K562 (cell line): ENCODE measurements around the gene RNF26. TPM values are rescaled to one million over a fixed set of nuclear protein-coding genes. Genes with fewer than 3 reads are reported as not detected.
A peak's percentile ranks its signal among the peaks of the same experiment; 100 is the strongest.

ENCODE experiments used
- ATF1 ChIP-seq, 2 experiments: fragments of 450-650 bp in 1 of 2; IDR thresholded peaks; 2 replicates each; pipeline ENCODE4 v1.6.1; 2016; ENCODE audit warnings: missing compliant biosample characterization in 1 of 2, missing genetic modification characterization in 1 of 2
- FOXM1 ChIP-seq, 2 experiments: fragments of 450-650 bp in 1 of 2; sonication (generic) in 1 of 2; formaldehyde crosslinking in 1 of 2; IDR thresholded peaks; 2 replicates each; pipeline versions ENCODE4 v1.6.1 to v1.9.0; 2017 to 2022; ENCODE audit warnings: low read depth in 2 of 2, mild to moderate bottlenecking in 2 of 2, missing genetic modification reagents in 1 of 2, moderate library complexity in 1 of 2
- MAZ ChIP-seq, 2 experiments: fragments of 450-650 bp in 1 of 2; sonication (generic) in 1 of 2; formaldehyde crosslinking; IDR thresholded peaks in 1 of 2; conservative IDR thresholded peaks in 1 of 2; 2 replicates each; pipeline versions ENCODE4 v1.4.0 to v1.5.0; 2020; ENCODE audit warnings: mild to moderate bottlenecking in 1 of 2, missing genetic modification reagents in 1 of 2
- PHF8 ChIP-seq: fragments of 200-600 bp; sonication (generic); IDR thresholded peaks from 2 replicates; pipeline ENCODE4 v1.6.1; 2012; ENCODE audit warnings: mixed run types, mild to moderate bottlenecking, inconsistent platforms, low read length, moderate library complexity, borderline replicate concordance
- PRDM10 ChIP-seq: fragments of 450-650 bp; IDR thresholded peaks from 2 replicates; pipeline ENCODE4 v1.6.1; 2018; ENCODE audit not compliant: partially characterized antibody
- TEAD1 ChIP-seq, 2 experiments: fragments of 450-650 bp in 1 of 2; sonication (generic) in 1 of 2; formaldehyde crosslinking; IDR thresholded peaks; 2 replicates each; pipeline versions ENCODE4 v1.4.0 to v1.8.0; 2020 to 2022; ENCODE audit warnings: mild to moderate bottlenecking in 2 of 2, missing genetic modification reagents in 1 of 2
- polyA plus RNA-seq, 8 experiments: library from polyadenylated mRNA; depleted of rRNA in 4 of 8; stranded (reverse) in 5 of 8; unstranded in 3 of 8; fragments of >200 nt; fragmentation: Nextera tagmentation in 2 of 8; fragmentation: Illumina TruSeq in 1 of 8; extraction: Ambion mirVana in 2 of 8; extraction: Trizol in 1 of 8; gene quantifications; 2 replicates each; pipeline versions ENCODE4 v1.2.1 to v1.2.3, GENCODE V29; 2011 to 2014; ENCODE audit warnings: inconsistent platforms in 1 of 8, missing spikeins in 1 of 8
- total RNA-seq, 7 experiments: library from RNA; depleted of rRNA in 6 of 7; stranded (reverse); fragments of >200 nt in 6 of 7; fragmentation: Illumina TruSeq in 2 of 7; extraction: Trizol in 2 of 7; gene quantifications; 2 replicates each; pipeline versions ENCODE4 v1.2.1 to v1.2.3, GENCODE V29; 2011 to 2021; ENCODE audit warnings: low replicate concordance in 1 of 7

The RNF26 gene
- total and polyA plus RNA-seq, 9 of the 15 experiments (the other 6 are each of a cell fraction or from before 2014, with no cell fraction given), result 5.3 to 53.6 (median 12.7) TPM

- TF ChIP-seq PHF8 (peak; percentile 75; the same call in 1 of the 2 replicates), PRDM10 (peak; percentile 85), FOXM1 (IDR thresholded peaks at IDR 0.05; ENCODE audit: low read depth) (peak; percentile 100), FOXM1 (CRISPR knock-in tag; IDR thresholded peaks at IDR 0.05; ENCODE audit: low read depth) (peak; percentile 100), TEAD1 (CRISPR knock-in tag; IDR thresholded peaks at IDR 0.05) (peak in 1 of 2 experiments; percentile 39; a peak in 1 of 4 replicates), ATF1 (CRISPR knock-in tag; IDR thresholded peaks at IDR 0.05) (peak; percentile 60), ATF1 (tag; IDR thresholded peaks at IDR 0.05) (peak; percentile 97), MAZ (CRISPR knock-in tag; conservative IDR thresholded peaks at IDR 0.05 in 1 of 2, IDR thresholded peaks at IDR 0.05 in 1 of 2) (peak in 1 of 2 experiments; percentile 20; a peak in 1 of 4 replicates)
These were observed at the start of gene RNF26 (continued) for GRCh38 chr11:119334174-119334930.
